SK-N-SH (cell line): ENCODE measurements around the gene CFAP299. TPM values are rescaled to one million over a fixed set of nuclear protein-coding genes. Genes with fewer than 3 reads are reported as not detected.

Experiments
- CTCF ChIA-PET: fragments of 300-600, 350-600 bp; formaldehyde crosslinking; extraction: SDS; loops from one replicate; lab custom pipeline; 2021; lab: Yijun Ruan, JAX
- POLR2A ChIA-PET: fragments of 350-600 bp; sonication (Branson Sonifier 250); formaldehyde crosslinking; extraction: SDS; loops from one replicate; lab custom pipeline; 2020; ENCODE audit warnings: antibody characterized with exemption, inconsistent platforms; lab: Yijun Ruan, JAX
- DNase-seq: peaks from one replicate; pipeline ENCODE4 v3.0.0; 2012
- H2AFZ ChIP-seq: fragments of 200-600 bp; sonication (generic); 2 replicates; pipeline ENCODE4 v1.8.1; 2016; ENCODE audit warnings: antibody characterized with exemption, mild to moderate bottlenecking, low read depth
- H3F3A ChIP-seq: fragments of 200-600 bp; sonication (generic); replicated peaks from 2 replicates; pipeline ENCODE3; 2016; ENCODE audit warnings: antibody characterized with exemption, mild to moderate bottlenecking; ENCODE audit not compliant: insufficient read depth
- H3K27ac ChIP-seq, 2 experiments: fragments of 200-500 bp in 1 of 2; fragments of 200-600 bp in 1 of 2; sonication (Bioruptor generic) in 1 of 2; sonication (generic), shearing (Covaris generic) in 1 of 2; 2 replicates each; pipeline versions ENCODE4 v1.5.1 to v1.6.1; 2014 to 2016; ENCODE audit warnings: low read depth in 2 of 2, inconsistent platforms in 1 of 2, low read length in 1 of 2, mild to moderate bottlenecking in 1 of 2, mixed read lengths in 1 of 2
- H3K27me3 ChIP-seq: fragments of 200-600 bp; sonication (generic), shearing (Covaris generic); 2 replicates; pipeline ENCODE4 v1.6.1; 2016; ENCODE audit warnings: mixed run types; ENCODE audit not compliant: insufficient read depth
- H3K36me3 ChIP-seq, 2 experiments: fragments of 200-500 bp in 1 of 2; fragments of 200-600 bp in 1 of 2; sonication (Bioruptor generic) in 1 of 2; sonication (generic) in 1 of 2; replicated peaks in 1 of 2; 2 replicates each; pipeline versions ENCODE3 to v1.5.1; 2014 to 2016; ENCODE audit warnings: low read length in 1 of 2, mild to moderate bottlenecking in 1 of 2; ENCODE audit not compliant: insufficient read depth in 2 of 2, control insufficient read depth in 1 of 2
- H3K4me1 ChIP-seq, 2 experiments: fragments of 200-500 bp in 1 of 2; fragments of 200-600 bp in 1 of 2; sonication (Bioruptor generic) in 1 of 2; sonication (generic), shearing (Covaris generic) in 1 of 2; 2 replicates each; pipeline versions ENCODE4 v1.5.1 to v1.6.1; 2014 to 2016; ENCODE audit warnings: low read depth in 1 of 2, low read length in 1 of 2, mixed run types in 1 of 2; ENCODE audit not compliant: insufficient read depth in 2 of 2, control insufficient read depth in 1 of 2
- H3K4me2 ChIP-seq: fragments of 200-600 bp; sonication (generic), shearing (Covaris generic); 2 replicates; pipeline ENCODE4 v1.6.1; 2017; ENCODE audit warnings: mixed run types
- H3K4me3 ChIP-seq, 2 experiments: fragments of 200-500 bp in 1 of 2; fragments of 200-600 bp in 1 of 2; sonication (Bioruptor generic) in 1 of 2; sonication (generic), shearing (Covaris generic) in 1 of 2; 2 replicates each; pipeline versions ENCODE4 v1.5.1 to v1.8.1; 2014 to 2016; ENCODE audit warnings: low read depth in 2 of 2, inconsistent platforms in 1 of 2, low read length in 1 of 2, mild to moderate bottlenecking in 1 of 2, mixed read lengths in 1 of 2, moderate library complexity in 1 of 2
- H3K79me2 ChIP-seq: fragments of 200-600 bp; sonication (generic); 2 replicates; pipeline ENCODE4 v1.8.1; 2017; ENCODE audit warnings: mild to moderate bottlenecking; ENCODE audit not compliant: insufficient read depth
- H3K9ac ChIP-seq: fragments of 200-600 bp; sonication (generic); 2 replicates; pipeline ENCODE4 v1.6.1; 2017; ENCODE audit warnings: mixed run types
- H3K9me2 ChIP-seq: fragments of 200-600 bp; sonication (generic); 2 replicates; pipeline ENCODE4 v1.6.1; 2017; ENCODE audit warnings: mixed run types
- H3K9me3 ChIP-seq: fragments of 200-600 bp; sonication (generic); 2 replicates; pipeline ENCODE4 v1.6.1; 2017; ENCODE audit warnings: mixed run types, mild to moderate bottlenecking, moderate library complexity
- H4K20me1 ChIP-seq: fragments of 200-600 bp; sonication (generic); 2 replicates; pipeline ENCODE4 v1.6.1; 2017; ENCODE audit warnings: mild to moderate bottlenecking, mixed run types; ENCODE audit not compliant: insufficient read depth
- CHD2 ChIP-seq: fragments of 150-350 bp; IDR thresholded peaks from 2 replicates; pipeline ENCODE4 v1.6.1; 2018; ENCODE audit warnings: low read length; ENCODE audit not compliant: partially characterized antibody
- EZH2phosphoT487 ChIP-seq: fragments of 200-600 bp; sonication (generic); IDR thresholded peaks from 2 replicates; pipeline ENCODE4 v1.6.1; 2017; ENCODE audit warnings: low read depth, mixed run types, mild to moderate bottlenecking, antibody characterized with exemption, moderate library complexity, borderline replicate concordance
- FOSL2 ChIP-seq: IDR thresholded peaks from 2 replicates; pipeline ENCODE4 v1.4.0; 2012; ENCODE audit warnings: low read depth, mild to moderate bottlenecking, moderate library complexity, borderline replicate concordance
- FOXJ3 ChIP-seq: sonication (generic); formaldehyde crosslinking; IDR thresholded peaks from 2 replicates; pipeline ENCODE4 v1.5.1; 2020; ENCODE audit warnings: mild to moderate bottlenecking, missing genetic modification reagents
- GABPA ChIP-seq: IDR thresholded peaks from 2 replicates; pipeline ENCODE4 v1.4.0; 2012; ENCODE audit warnings: low read depth, mild to moderate bottlenecking
- GATA2 ChIP-seq: sonication (generic); formaldehyde crosslinking; IDR thresholded peaks from 2 replicates; pipeline ENCODE4 v1.5.0; 2020; ENCODE audit warnings: mild to moderate bottlenecking, missing genetic modification reagents
- JUND ChIP-seq: IDR thresholded peaks from 2 replicates; pipeline ENCODE4 v1.4.0; 2012
- MAX ChIP-seq: IDR thresholded peaks from 2 replicates; pipeline ENCODE4 v1.4.0; 2012; ENCODE audit warnings: low read depth
- MEF2A ChIP-seq: IDR thresholded peaks from 2 replicates; pipeline ENCODE4 v1.4.0; 2012; ENCODE audit warnings: low read depth, borderline replicate concordance
- MXI1 ChIP-seq: IDR thresholded peaks from 2 replicates; pipeline ENCODE4 v1.6.1; 2012; ENCODE audit warnings: mild to moderate bottlenecking, low read depth, low read length, improper control_type of control experiment
- NFIC ChIP-seq: IDR thresholded peaks from 2 replicates; pipeline ENCODE4 v1.4.0; 2012; ENCODE audit warnings: borderline replicate concordance
- NRF1 ChIP-seq: IDR thresholded peaks from 2 replicates; pipeline ENCODE4 v1.6.1; 2012; ENCODE audit warnings: low read depth, mild to moderate bottlenecking, low read length
- POLR2AphosphoS5 ChIP-seq: IDR thresholded peaks from 2 replicates; pipeline ENCODE4 v1.6.1; 2012; ENCODE audit warnings: low read depth, low read length
- RCOR1 ChIP-seq: fragments of 150-350 bp; IDR thresholded peaks from 2 replicates; pipeline ENCODE4 v1.6.1; 2017; ENCODE audit warnings: antibody characterized with exemption, low read length
- REST ChIP-seq: IDR thresholded peaks from 2 replicates; pipeline ENCODE4 v1.6.1; 2012; ENCODE audit warnings: mild to moderate bottlenecking, low read depth, low read length, moderate library complexity
- YY1 ChIP-seq: IDR thresholded peaks from 2 replicates; pipeline ENCODE4 v1.4.0; 2012; ENCODE audit warnings: low read depth, mild to moderate bottlenecking
- WGBS: methylation state at CpG from one replicate; pipeline ENCODE4 v1.1.6; 2017; ENCODE audit warnings: low lambda C conversion rate; 5-methylcytosine and 5-hydroxymethylcytosine counted together
- polyA plus RNA-seq, 3 experiments: library from polyadenylated mRNA; depleted of rRNA; stranded (reverse); fragments of >200 nt; gene quantifications; 2 replicates each; pipeline ENCODE4 v1.2.3, GENCODE V29; 2012
- TF ChIP-seq, protein P1 (sequence below): fragments of 200-600 bp; sonication (generic); IDR thresholded peaks from 2 replicates; pipeline ENCODE4 v1.6.1; 2017; ENCODE audit warnings: antibody characterized with exemption, mild to moderate bottlenecking, moderate library complexity
- TF ChIP-seq, protein P2 (sequence below): IDR thresholded peaks from 2 replicates; pipeline ENCODE4; 2012

Gene CFAP299
- polyA plus RNA-seq, 1 of the 3 experiments (the other 2 are of a cell fraction), result 1.2 TPM

DNA sequence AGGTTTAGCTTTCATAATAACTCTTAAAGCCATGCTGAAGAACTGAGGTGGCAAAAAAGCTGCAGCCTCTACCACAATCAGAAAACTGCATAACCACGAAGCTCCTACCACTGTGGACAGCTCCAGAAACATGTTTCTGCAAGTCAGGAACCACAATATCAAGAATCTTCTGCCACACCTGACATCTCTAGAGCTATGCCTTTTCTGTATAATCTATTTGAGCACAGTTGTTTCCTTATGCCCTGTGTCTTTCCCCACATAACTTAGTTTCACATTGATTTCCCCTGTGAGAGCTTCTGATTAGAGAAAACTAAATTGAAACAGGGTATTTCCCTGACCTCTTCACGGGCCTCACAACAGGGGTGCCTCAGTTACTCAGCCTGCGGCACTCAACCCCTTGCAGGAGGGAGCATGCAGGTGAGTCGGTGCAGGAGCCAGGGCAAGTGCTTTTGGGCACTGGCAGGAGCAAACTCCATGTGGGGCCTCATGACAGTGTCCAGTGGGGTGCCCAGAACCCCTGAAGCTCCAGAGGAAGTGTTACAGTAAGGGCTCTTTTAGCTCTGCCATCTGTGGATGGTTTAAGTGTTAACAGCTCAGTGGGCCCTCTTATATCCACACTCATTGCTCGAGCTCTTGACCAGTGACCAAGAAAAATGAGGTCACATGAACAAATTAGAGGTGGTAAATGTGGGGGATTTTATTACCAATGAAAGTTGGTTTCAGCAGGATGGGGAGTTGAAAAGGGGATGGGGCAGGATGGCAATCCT, 562.2 kb downstream of the CFAP299 start:
- WGBS, result 5% methylated on average over 4 of the region's 5 CpGs
- no peak overlapping the region for H3K4me2 ChIP-seq
- H3K27ac ChIP-seq, result no peak overlapping the region
- no peaks in the 10 kb centered on the region for H3K4me1 ChIP-seq
- no peak for DNase-seq
- no peaks in the 10 kb centered on the region for H4K20me1 ChIP-seq
- H3F3A ChIP-seq, result no peaks in the 10 kb centered on the region
- CTCF ChIA-PET, result no interaction called here
- H3K36me3 ChIP-seq, result peaks cover 0 to 3% of the 10 kb centered on the region in 2 experiments
- H3K27me3 ChIP-seq, result no peaks in the 10 kb centered on the region
- no peak overlapping the region for H2AFZ ChIP-seq
- H3K79me2 ChIP-seq, result no peaks in the 10 kb centered on the region
- H3K9me3 ChIP-seq, result no peaks in the 10 kb centered on the region
- H3K9ac ChIP-seq, result no peak overlapping the region
- no peaks in the 10 kb centered on the region for H3K9me2 ChIP-seq
- TF ChIP-seq JUND (no peak), MEF2A (no peak), NRF1 (no peak), GATA2 (CRISPR knock-in tag) (no peak), MAX (no peak), MXI1 (no peak), POLR2AphosphoS5 (no peak), EZH2phosphoT487 (no peak)
- TF ChIP-seq, protein P1, sequence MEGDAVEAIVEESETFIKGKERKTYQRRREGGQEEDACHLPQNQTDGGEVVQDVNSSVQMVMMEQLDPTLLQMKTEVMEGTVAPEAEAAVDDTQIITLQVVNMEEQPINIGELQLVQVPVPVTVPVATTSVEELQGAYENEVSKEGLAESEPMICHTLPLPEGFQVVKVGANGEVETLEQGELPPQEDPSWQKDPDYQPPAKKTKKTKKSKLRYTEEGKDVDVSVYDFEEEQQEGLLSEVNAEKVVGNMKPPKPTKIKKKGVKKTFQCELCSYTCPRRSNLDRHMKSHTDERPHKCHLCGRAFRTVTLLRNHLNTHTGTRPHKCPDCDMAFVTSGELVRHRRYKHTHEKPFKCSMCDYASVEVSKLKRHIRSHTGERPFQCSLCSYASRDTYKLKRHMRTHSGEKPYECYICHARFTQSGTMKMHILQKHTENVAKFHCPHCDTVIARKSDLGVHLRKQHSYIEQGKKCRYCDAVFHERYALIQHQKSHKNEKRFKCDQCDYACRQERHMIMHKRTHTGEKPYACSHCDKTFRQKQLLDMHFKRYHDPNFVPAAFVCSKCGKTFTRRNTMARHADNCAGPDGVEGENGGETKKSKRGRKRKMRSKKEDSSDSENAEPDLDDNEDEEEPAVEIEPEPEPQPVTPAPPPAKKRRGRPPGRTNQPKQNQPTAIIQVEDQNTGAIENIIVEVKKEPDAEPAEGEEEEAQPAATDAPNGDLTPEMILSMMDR, result no peak
- POLR2A ChIA-PET, result no interaction called here
- no peak overlapping the region for H3K4me3 ChIP-seq

DNA sequence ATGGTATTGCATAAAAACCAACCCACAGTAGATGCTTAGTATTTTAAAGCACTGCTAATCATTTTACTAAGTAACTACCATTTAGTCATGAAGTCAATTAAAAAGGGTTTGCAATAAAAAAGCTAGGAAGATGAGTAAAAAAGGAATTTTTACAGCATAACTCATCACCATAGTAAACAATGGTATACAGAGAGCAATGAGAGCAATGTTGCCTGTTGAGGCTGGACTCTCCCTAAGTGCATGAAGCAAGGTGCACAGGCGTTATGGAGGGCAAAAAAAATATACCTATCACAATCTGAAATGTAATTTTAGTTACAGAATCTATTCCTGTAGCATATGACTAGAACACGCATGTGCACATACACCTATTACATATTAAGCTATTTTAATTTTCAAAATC, 565.4 kb downstream of the CFAP299 start:
- H2AFZ ChIP-seq, result no peak overlapping the region
- no peak overlapping the region for H3K4me2 ChIP-seq
- no peaks in the 10 kb centered on the region for H3K4me1 ChIP-seq
- WGBS, result 0% methylated on average over 2 of the region's 2 CpGs
- H3K36me3 ChIP-seq, result no peaks in the 10 kb centered on the region
- TF ChIP-seq MEF2A (no peak), JUND (no peak), NRF1 (no peak), REST (no peak), YY1 (no peak), NFIC (no peak), MXI1 (no peak), EZH2phosphoT487 (no peak), MAX (no peak), POLR2AphosphoS5 (no peak), CHD2 (no peak), GATA2 (CRISPR knock-in tag) (no peak), FOSL2 (no peak), FOXJ3 (CRISPR knock-in tag) (no peak), GABPA (no peak), RCOR1 (no peak)
- TF ChIP-seq, protein P2, sequence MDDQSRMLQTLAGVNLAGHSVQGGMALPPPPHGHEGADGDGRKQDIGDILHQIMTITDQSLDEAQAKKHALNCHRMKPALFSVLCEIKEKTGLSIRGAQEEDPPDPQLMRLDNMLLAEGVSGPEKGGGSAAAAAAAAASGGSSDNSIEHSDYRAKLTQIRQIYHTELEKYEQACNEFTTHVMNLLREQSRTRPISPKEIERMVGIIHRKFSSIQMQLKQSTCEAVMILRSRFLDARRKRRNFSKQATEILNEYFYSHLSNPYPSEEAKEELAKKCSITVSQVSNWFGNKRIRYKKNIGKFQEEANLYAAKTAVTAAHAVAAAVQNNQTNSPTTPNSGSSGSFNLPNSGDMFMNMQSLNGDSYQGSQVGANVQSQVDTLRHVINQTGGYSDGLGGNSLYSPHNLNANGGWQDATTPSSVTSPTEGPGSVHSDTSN, result no peak
- ChIA-PET POLR2A (no interaction called here), CTCF (no interaction called here)
- H3K27ac ChIP-seq, result no peak overlapping the region
- H4K20me1 ChIP-seq, result no peaks in the 10 kb centered on the region
- H3K79me2 ChIP-seq, result no peaks in the 10 kb centered on the region
- no peak overlapping the region for H3K4me3 ChIP-seq
- H3K27me3 ChIP-seq, result no peaks in the 10 kb centered on the region
- H3K9ac ChIP-seq, result no peak overlapping the region
- no peaks in the 10 kb centered on the region for H3K9me3 ChIP-seq
- DNase-seq, result no peak
- H3K9me2 ChIP-seq, result no peaks in the 10 kb centered on the region
- no peaks in the 10 kb centered on the region for H3F3A ChIP-seq
